GM19463 (cell line): ENCODE results near the gene OR2F2.

Experiments used
- ATAC-seq: cut with Tn5 transposase; IDR thresholded peaks from one replicate; pipeline ENCODE4 v1.9.1; 2021; ENCODE audit warnings: mild to moderate bottlenecking, moderate library complexity; ENCODE audit not compliant: unreplicated experiment

The OR2F2 gene

GRCh38 chr7:143913945-143914615, 21.0 kb upstream of the OR2F2 start:
- no peak for ATAC-seq

- ATAC-seq: no peak
Observed at GRCh38 chr7:143914938-143915652, 19.9 kb upstream of the OR2F2 start.

- ATAC-seq: no peak
Observed at GRCh38 chr7:143924851-143925250, 10.2 kb upstream of the OR2F2 start.

GRCh38 chr7:143929224-143929920, 5.7 kb upstream of the OR2F2 start:
- peak; percentile 76 for ATAC-seq

- no peak for ATAC-seq
Observed at GRCh38 chr7:143931739-143932138, 3.3 kb upstream of the OR2F2 start.

- ATAC-seq: no peak
Observed at GRCh38 chr7:143936087-143937009, 1.3 kb downstream of the OR2F2 start.

- no peak for ATAC-seq
Observed at GRCh38 chr7:143938379-143939243, 3.6 kb downstream of the OR2F2 start.

- ATAC-seq: no peak
Observed at GRCh38 chr7:143945423-143945822, 10.4 kb downstream of the OR2F2 start.

GRCh38 chr7:143947111-143947510, 12.1 kb downstream of the OR2F2 start:
- ATAC-seq: no peak

GRCh38 chr7:143948733-143949132, 13.7 kb downstream of the OR2F2 start:
- no peak for ATAC-seq

GRCh38 chr7:143953421-143953820, 18.4 kb downstream of the OR2F2 start:
- ATAC-seq: no peak

- ATAC-seq: no peak
Observed at GRCh38 chr7:143954135-143954534, 19.1 kb downstream of the OR2F2 start.

- ATAC-seq: no peak
Observed at GRCh38 chr7:143954544-143954943, 19.5 kb downstream of the OR2F2 start, which contains the start of gene OR2F1. Gene OR2F1 (plus strand): TSS chr7:143954844. CDS start chr7:143959971, 5,127 bp downstream.

GRCh38 chr7:143958781-143959180, 23.7 kb downstream of the OR2F2 start:
- no peak for ATAC-seq

- ATAC-seq: no peak
Observed at GRCh38 chr7:143960813-143961610, 26.0 kb downstream of the OR2F2 start.

- ATAC-seq: no peak
Observed at GRCh38 chr7:143965280-143965679, 30.2 kb downstream of the OR2F2 start.

GRCh38 chr7:143967398-143967797, 32.4 kb downstream of the OR2F2 start:
- no peak for ATAC-seq

GRCh38 chr7:143973870-143974416, 38.9 kb downstream of the OR2F2 start:
- ATAC-seq: no peak

GRCh38 chr7:143974459-143974858, 39.4 kb downstream of the OR2F2 start:
- no peak for ATAC-seq
